Neutrophil (primary cell): ENCODE results near the gene HSD17B8.

Experiments
- H3K27ac ChIP-seq: fragments of 200-600 bp; sonication (generic); 2 replicates; pipeline ENCODE4 v1.5.1; 2016; ENCODE audit warnings: mild to moderate bottlenecking, moderate library complexity
- H3K27me3 ChIP-seq: fragments of 200-600 bp; sonication (generic); 2 replicates; pipeline ENCODE4 v1.6.0; 2016; ENCODE audit warnings: mild to moderate bottlenecking
- H3K36me3 ChIP-seq: fragments of 200-600 bp; sonication (generic); 2 replicates; pipeline ENCODE4 v1.5.1; 2017
- H3K4me1 ChIP-seq, 2 experiments: fragments of 200-600 bp in 1 of 2; sonication (generic) in 1 of 2; 1 replicate in 1 of 2; 2 replicates in 1 of 2; pipeline versions ENCODE4 v1.5.1 to v1.6.1; 2013 to 2016; ENCODE audit warnings: low read depth in 1 of 2, low read length in 1 of 2, mild to moderate bottlenecking in 1 of 2, moderate library complexity in 1 of 2; ENCODE audit not compliant: control insufficient read depth in 1 of 2, insufficient read depth in 1 of 2
- H3K4me3 ChIP-seq, 2 experiments: fragments of 200-600 bp in 1 of 2; sonication (generic) in 1 of 2; 1 replicate in 1 of 2; 2 replicates in 1 of 2; pipeline ENCODE4 v1.5.1; 2013 to 2016; ENCODE audit warnings: low read depth in 1 of 2, low read length in 1 of 2, mild to moderate bottlenecking in 1 of 2, moderate library complexity in 1 of 2
- H3K9me3 ChIP-seq: fragments of 200-600 bp; sonication (generic); 2 replicates; pipeline ENCODE4 v1.5.1; 2016
- TF ChIP-seq, protein P1 (sequence below): fragments of 200-600 bp; sonication (generic); IDR thresholded peaks from 2 replicates; pipeline ENCODE4 v1.5.1; 2016; ENCODE audit warnings: antibody characterized with exemption

Gene HSD17B8

DNA sequence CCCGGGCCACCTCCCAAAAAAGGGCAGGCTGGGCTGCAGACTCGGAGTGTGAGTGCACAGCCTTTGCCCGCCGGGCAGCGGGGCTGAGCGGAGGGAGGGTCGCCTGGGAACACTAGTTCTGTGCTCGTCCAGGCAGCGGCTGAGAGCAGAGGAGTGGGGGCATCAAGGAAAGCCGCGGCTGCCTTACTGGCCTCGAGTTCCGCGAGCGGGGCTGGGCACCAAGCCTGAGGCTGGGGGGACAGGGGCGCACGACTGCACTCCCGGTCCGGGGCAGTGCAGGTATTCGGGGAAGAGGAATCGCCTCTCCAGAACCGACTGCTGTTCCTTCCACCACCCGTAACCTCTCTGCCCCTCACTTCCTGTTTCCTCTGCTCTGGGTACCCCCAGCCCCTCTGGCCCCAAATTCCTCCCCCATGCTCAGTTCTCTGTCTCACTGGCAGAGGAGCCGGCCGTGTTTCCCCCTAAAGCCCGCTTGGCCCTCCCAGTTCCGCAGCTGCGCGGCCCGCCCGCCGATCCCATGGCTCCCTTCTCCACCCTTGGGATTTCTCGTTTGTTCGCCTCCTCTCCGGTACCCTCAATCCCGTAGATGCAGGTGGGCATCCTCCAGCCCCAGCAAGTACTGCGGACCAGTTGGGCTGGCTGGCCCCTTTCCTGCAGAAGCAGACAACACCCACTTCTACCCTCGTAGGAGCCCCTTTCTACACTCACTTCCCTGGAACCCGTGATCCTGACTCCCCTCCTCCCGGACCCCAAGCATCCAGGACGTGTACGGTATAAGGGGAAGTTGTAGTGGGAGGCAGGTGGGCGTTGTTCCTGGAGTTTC lies 8.9 kb downstream of the HSD17B8 start:
- TF ChIP-seq, protein P1, sequence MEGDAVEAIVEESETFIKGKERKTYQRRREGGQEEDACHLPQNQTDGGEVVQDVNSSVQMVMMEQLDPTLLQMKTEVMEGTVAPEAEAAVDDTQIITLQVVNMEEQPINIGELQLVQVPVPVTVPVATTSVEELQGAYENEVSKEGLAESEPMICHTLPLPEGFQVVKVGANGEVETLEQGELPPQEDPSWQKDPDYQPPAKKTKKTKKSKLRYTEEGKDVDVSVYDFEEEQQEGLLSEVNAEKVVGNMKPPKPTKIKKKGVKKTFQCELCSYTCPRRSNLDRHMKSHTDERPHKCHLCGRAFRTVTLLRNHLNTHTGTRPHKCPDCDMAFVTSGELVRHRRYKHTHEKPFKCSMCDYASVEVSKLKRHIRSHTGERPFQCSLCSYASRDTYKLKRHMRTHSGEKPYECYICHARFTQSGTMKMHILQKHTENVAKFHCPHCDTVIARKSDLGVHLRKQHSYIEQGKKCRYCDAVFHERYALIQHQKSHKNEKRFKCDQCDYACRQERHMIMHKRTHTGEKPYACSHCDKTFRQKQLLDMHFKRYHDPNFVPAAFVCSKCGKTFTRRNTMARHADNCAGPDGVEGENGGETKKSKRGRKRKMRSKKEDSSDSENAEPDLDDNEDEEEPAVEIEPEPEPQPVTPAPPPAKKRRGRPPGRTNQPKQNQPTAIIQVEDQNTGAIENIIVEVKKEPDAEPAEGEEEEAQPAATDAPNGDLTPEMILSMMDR, result no peak
- Histone ChIP-seq H3K4me3 (no peak overlapping the region), H3K9me3 (no peaks in the 10 kb centered on the region), H3K36me3 (peaks cover 9% of the 10 kb centered on the region), H3K27me3 (peaks cover 47% of the 10 kb centered on the region), H3K27ac (no peak overlapping the region), H3K4me1 (peaks cover 16 to 19% of the 10 kb centered on the region in 2 experiments)

DNA sequence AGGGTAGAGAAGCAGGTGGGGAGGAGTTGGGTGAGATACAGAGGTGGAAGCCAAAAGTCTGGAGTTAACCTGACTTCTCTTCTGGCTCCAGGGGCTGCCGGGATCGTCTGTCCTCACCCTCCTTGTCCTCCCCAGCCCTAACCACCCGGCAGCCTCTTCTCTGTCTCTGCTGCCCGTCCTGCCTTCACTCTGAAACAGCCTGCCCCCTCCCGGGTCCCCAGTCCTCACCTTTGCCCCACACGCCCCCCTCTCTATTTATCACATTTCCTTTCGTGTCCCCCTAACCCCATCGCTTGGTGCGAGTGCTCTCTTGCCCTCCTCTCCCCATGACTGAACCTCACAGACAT lies 9.5 kb downstream of the HSD17B8 start:
- H3K27ac ChIP-seq, result no peak overlapping the region
- H3K9me3 ChIP-seq, result no peaks in the 10 kb centered on the region
- no peak overlapping the region for H3K4me3 ChIP-seq

DNA sequence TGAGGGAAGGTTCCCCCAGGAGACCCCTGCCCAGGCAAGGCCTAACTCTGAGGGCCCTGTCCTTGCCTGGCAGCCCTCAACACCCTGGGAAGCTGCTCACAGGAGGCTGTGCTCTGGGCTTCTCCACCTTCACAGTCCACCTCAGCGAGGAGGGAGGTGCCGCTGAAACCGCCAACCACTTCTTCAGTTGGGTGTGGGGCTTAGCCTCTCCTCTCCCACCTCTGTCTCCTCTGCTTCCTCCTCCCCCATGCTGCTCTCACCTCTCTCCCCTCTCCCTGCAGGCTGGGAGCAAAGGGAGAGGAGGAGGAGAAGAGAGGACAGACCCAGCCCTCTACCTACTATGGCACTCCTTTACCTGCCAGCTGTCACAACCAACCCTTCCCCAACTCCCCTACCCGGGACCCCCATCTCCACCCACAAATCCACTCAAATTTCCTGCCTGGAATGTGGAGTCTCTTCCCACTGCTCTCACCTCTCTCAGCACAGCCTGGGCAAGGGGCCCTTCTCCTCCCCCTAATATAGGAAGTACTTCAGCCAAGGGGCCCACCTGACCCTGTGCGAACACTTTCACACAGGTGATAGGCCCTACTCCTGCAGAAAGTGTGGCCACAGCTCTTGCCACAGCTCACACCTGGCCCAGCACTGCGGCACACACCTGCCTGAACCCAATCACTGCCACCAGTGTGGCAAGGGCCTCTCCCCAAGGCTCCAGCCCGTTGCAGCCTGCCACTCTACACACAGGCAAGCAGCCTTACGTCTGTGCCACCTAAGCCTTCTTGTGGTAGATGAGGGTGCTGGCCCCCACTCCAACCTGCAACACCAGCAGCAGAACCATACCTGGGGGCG lies 11.0 kb downstream of the HSD17B8 start:
- peaks cover 9% of the 10 kb centered on the region for H3K36me3 ChIP-seq
- peaks cover 12% of the 10 kb centered on the region in 2 experiments for H3K4me1 ChIP-seq
- H3K4me3 ChIP-seq, result no peak overlapping the region
- no peak overlapping the region for H3K27ac ChIP-seq
- TF ChIP-seq, protein P1, result no peak
- no peaks in the 10 kb centered on the region for H3K9me3 ChIP-seq
- H3K27me3 ChIP-seq, result peaks cover 47% of the 10 kb centered on the region

More for the DNA sequence above, 9.5 kb downstream of the HSD17B8 start:
- H3K4me1 ChIP-seq, result peaks cover 12 to 13% of the 10 kb centered on the region in 2 experiments
- H3K27me3 ChIP-seq, result peaks cover 47% of the 10 kb centered on the region
- peaks cover 9% of the 10 kb centered on the region for H3K36me3 ChIP-seq
- TF ChIP-seq, protein P1, result no peak

DNA sequence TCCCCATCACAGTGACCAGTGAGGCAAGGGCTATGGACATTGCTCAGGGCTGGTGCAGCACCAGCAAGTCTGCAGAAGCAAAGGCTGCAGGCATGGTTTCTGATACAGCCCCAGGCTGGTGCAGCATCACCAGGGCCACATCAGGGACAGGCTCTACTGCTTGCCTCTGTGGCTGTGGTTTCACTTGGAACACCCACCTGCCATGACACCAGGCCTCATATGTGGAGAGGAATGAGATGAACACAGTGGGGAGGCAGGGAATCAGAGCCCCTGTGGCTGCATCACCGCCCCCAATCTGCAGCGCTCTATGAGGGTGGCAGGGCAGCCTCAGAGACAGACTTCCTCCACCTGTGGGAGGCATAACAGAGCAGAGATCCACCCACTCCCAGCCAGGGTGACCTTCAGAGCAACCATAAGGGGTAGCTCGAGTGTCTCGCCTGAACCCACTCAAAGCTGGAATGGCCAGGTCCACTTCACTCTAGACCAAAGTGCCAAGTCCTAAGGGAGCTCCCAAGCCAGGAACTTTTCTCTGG lies 11.7 kb downstream of the HSD17B8 start:
- Histone ChIP-seq H3K9me3 (no peaks in the 10 kb centered on the region), H3K27me3 (peaks cover 50% of the 10 kb centered on the region), H3K4me3 (no peak overlapping the region), H3K27ac (no peak overlapping the region), H3K36me3 (peaks cover 9% of the 10 kb centered on the region), H3K4me1 (peaks cover 12% of the 10 kb centered on the region in 2 experiments)
- TF ChIP-seq, protein P1, result no peak

DNA sequence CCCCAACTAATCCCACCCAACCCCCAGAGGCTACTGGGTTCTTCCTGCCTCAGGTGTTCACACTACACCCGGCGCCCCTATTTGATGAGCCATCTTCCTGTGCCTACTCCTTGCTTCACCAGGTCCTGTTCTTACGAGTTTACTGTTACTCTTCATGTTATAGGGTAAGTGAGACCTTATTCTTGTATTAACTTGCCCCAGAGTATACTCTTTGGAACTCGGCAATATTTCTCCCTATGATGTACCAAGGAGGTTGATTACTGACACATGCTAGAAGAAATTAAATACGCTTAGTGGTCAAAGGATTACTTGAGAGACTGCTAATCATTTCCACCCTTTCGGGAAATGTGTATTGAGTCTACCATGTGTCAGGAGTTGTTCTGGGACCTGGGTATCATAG lies 12.8 kb downstream of the HSD17B8 start:
- H3K9me3 ChIP-seq, result no peaks in the 10 kb centered on the region
- TF ChIP-seq, protein P1, result no peak
- H3K27me3 ChIP-seq, result peaks cover 58% of the 10 kb centered on the region
- H3K27ac ChIP-seq, result no peak overlapping the region
- H3K4me3 ChIP-seq, result no peak overlapping the region
- H3K4me1 ChIP-seq, result peaks cover 12% of the 10 kb centered on the region in 2 experiments
- peaks cover under 1% of the 10 kb centered on the region for H3K36me3 ChIP-seq
